H9 (cell line): Measurements from ENCODE around the gene ATP1A2. TPM values are rescaled to one million over a fixed set of nuclear protein-coding genes. Genes with fewer than 3 reads are reported as not detected.

Experiments used
- DNase-seq: peaks from one replicate; pipeline ENCODE4 v3.0.0-alpha.2; 2017
- H2AFZ ChIP-seq: one replicate; pipeline ENCODE4 v1.6.1; 2013; ENCODE audit warnings: mild to moderate bottlenecking, low read length, control low read depth, moderate library complexity
- H2AK5ac ChIP-seq: 2 replicates; pipeline ENCODE4 v1.6.1; 2013; ENCODE audit warnings: low read length, control low read depth, mixed read lengths; ENCODE audit not compliant: insufficient read length
- H2BK120ac ChIP-seq: one replicate; pipeline ENCODE4 v1.6.1; 2013; ENCODE audit warnings: low read depth, mild to moderate bottlenecking, low read length, control low read depth, inconsistent platforms; ENCODE audit not compliant: poor library complexity, severe bottlenecking
- H2BK12ac ChIP-seq: 2 replicates; pipeline ENCODE4 v1.6.1; 2013; ENCODE audit warnings: low read length, control low read depth, mixed read lengths, low read depth; ENCODE audit not compliant: insufficient read length
- H2BK15ac ChIP-seq: 2 replicates; pipeline ENCODE4 v1.6.1; 2013; ENCODE audit warnings: low read depth, low read length, control low read depth
- H2BK20ac ChIP-seq: one replicate; pipeline ENCODE4 v1.6.1; 2013; ENCODE audit warnings: low read depth, mild to moderate bottlenecking, low read length, control low read depth, inconsistent platforms; ENCODE audit not compliant: poor library complexity, severe bottlenecking
- H2BK5ac ChIP-seq: 2 replicates; pipeline ENCODE4 v1.6.1; 2013; ENCODE audit warnings: low read length, control low read depth, mixed read lengths; ENCODE audit not compliant: insufficient read length
- H3K14ac ChIP-seq: 2 replicates; pipeline ENCODE4 v1.6.1; 2013; ENCODE audit warnings: low read length, control low read depth; ENCODE audit not compliant: insufficient read depth
- H3K18ac ChIP-seq: 2 replicates; pipeline ENCODE4 v1.6.1; 2013; ENCODE audit warnings: low read depth, mild to moderate bottlenecking, mixed read lengths, low read length, control low read depth; ENCODE audit not compliant: insufficient read length
- H3K23ac ChIP-seq: 2 replicates; pipeline ENCODE4 v1.6.1; 2013; ENCODE audit warnings: low read length, control low read depth, mixed read lengths, low read depth; ENCODE audit not compliant: insufficient read length
- H3K23me2 ChIP-seq: 2 replicates; pipeline ENCODE4 v1.6.1; 2013; ENCODE audit warnings: low read depth, mild to moderate bottlenecking, mixed read lengths, low read length, control low read depth; ENCODE audit not compliant: insufficient read length, poor library complexity, severe bottlenecking
- H3K27ac ChIP-seq: 2 replicates; pipeline ENCODE4 v1.5.1; 2013; ENCODE audit warnings: low read length, control low read depth, mixed read lengths, low read depth; ENCODE audit not compliant: insufficient read length
- H3K27me3 ChIP-seq: 2 replicates; pipeline ENCODE4 v1.6.1; 2013; ENCODE audit warnings: low read length, control low read depth, inconsistent platforms; ENCODE audit not compliant: insufficient read depth
- H3K4ac ChIP-seq: 2 replicates; pipeline ENCODE4 v1.6.1; 2013; ENCODE audit warnings: low read depth, mild to moderate bottlenecking, control low read depth, inconsistent platforms, low read length, moderate library complexity
- H3K4me1 ChIP-seq: 2 replicates; pipeline ENCODE4 v1.6.1; 2013; ENCODE audit warnings: low read length, control low read depth, inconsistent platforms; ENCODE audit not compliant: insufficient read depth
- H3K4me2 ChIP-seq: 2 replicates; pipeline ENCODE4 v1.6.1; 2013; ENCODE audit warnings: low read length, control low read depth, mixed read lengths; ENCODE audit not compliant: insufficient read length, insufficient read depth
- H3K56ac ChIP-seq: 2 replicates; pipeline ENCODE4 v1.6.1; 2013; ENCODE audit warnings: low read depth, mild to moderate bottlenecking, mixed read lengths, low read length, control low read depth; ENCODE audit not compliant: insufficient read length
- H3K79me1 ChIP-seq: 2 replicates; pipeline ENCODE4 v1.6.1; 2013; ENCODE audit warnings: low read depth, mild to moderate bottlenecking, moderate library complexity, low read length, control low read depth, inconsistent platforms; ENCODE audit not compliant: insufficient read depth, poor library complexity, severe bottlenecking
- H3K79me2 ChIP-seq: 2 replicates; pipeline ENCODE4 v1.6.1; 2013; ENCODE audit warnings: low read length, control low read depth, inconsistent platforms; ENCODE audit not compliant: insufficient read depth
- H3K9ac ChIP-seq: 2 replicates; pipeline ENCODE4 v1.6.1; 2013; ENCODE audit warnings: low read length, control low read depth, mixed read lengths; ENCODE audit not compliant: insufficient read length; ENCODE audit errors: extremely low read depth
- H3K9me3 ChIP-seq: one replicate; pipeline ENCODE4 v1.6.1; 2013; ENCODE audit warnings: low read depth, low read length, inconsistent platforms; ENCODE audit not compliant: control insufficient read depth
- H3T11ph ChIP-seq: one replicate; pipeline ENCODE4 v1.6.1; 2013; ENCODE audit warnings: mild to moderate bottlenecking, low read length, control low read depth, inconsistent platforms
- H4K20me1 ChIP-seq: one replicate; pipeline ENCODE4 v1.6.1; 2013; ENCODE audit not compliant: control insufficient read depth, insufficient read length, insufficient read depth
- H4K5ac ChIP-seq: 2 replicates; pipeline ENCODE4 v1.6.1; 2013; ENCODE audit warnings: low read depth, mild to moderate bottlenecking, mixed read lengths, low read length, control low read depth; ENCODE audit not compliant: insufficient read length
- H4K8ac ChIP-seq: replicated peaks from 2 replicates; pipeline ENCODE4 v1.6.1; 2013; ENCODE audit warnings: low read length, control low read depth, mixed read lengths, low read depth; ENCODE audit not compliant: insufficient read length
- H4K91ac ChIP-seq: 2 replicates; pipeline ENCODE4 v1.6.1; 2013; ENCODE audit warnings: low read depth, mild to moderate bottlenecking, moderate library complexity, mixed read lengths, low read length, control low read depth; ENCODE audit not compliant: insufficient read length
- H3K27ac Mint-ChIP-seq, 3 experiments: 2 replicates in 2 of 3; 3 replicates in 1 of 3; pipeline ENCODE4 v1.8.0; 2020 to 2021; ENCODE audit warnings: mixed read lengths in 3 of 3, mild to moderate bottlenecking in 1 of 3, moderate library complexity in 1 of 3
- H3K27me3 Mint-ChIP-seq: 2 replicates; pipeline ENCODE4 v1.8.0; 2021; ENCODE audit warnings: low read depth, mild to moderate bottlenecking, moderate library complexity, mixed read lengths
- H3K36me3 Mint-ChIP-seq, 3 experiments: 2 replicates in 2 of 3; 3 replicates in 1 of 3; pipeline ENCODE4 v1.8.0; 2020 to 2021; ENCODE audit warnings: low read depth in 3 of 3, mixed read lengths in 3 of 3; ENCODE audit not compliant: insufficient read depth in 1 of 3
- H3K4me1 Mint-ChIP-seq, 2 experiments: 2 replicates each; pipeline ENCODE4 v1.8.0; 2020; ENCODE audit warnings: mixed read lengths in 2 of 2
- H3K4me3 Mint-ChIP-seq, 2 experiments: 2 replicates in 1 of 2; 3 replicates in 1 of 2; pipeline ENCODE4 v1.8.0; 2020 to 2021; ENCODE audit warnings: mild to moderate bottlenecking in 2 of 2, mixed read lengths in 2 of 2, moderate library complexity in 1 of 2
- H3K9me3 Mint-ChIP-seq, 2 experiments: 2 replicates in 1 of 2; 3 replicates in 1 of 2; pipeline ENCODE4 v1.8.0; 2020; ENCODE audit warnings: mild to moderate bottlenecking in 2 of 2, mixed read lengths in 2 of 2, moderate library complexity in 1 of 2
- CTCF ChIP-seq: fragments of 200-600 bp; sonication (generic); conservative IDR thresholded peaks from 3 replicates; pipeline ENCODE4 v1.8.0; 2021; ENCODE audit warnings: antibody characterized with exemption, mild to moderate bottlenecking
- WGBS: extraction: QIAGEN DNeasy Blood & Tissue Kit; methylation state at CpG from one replicate; pipeline ENCODE4 v1.1.7; 2013; ENCODE audit warnings: missing lambda C conversion rate, low lambda C conversion rate, mixed read lengths; ENCODE audit not compliant: insufficient read length; ENCODE audit errors: extremely low coverage; 5-methylcytosine and 5-hydroxymethylcytosine counted together
- total RNA-seq: library from RNA; stranded (reverse); gene quantifications from 2 replicates; pipeline ENCODE4 v1.2.1, GENCODE V29; 2021

The ATP1A2 gene
- total RNA-seq, 1 experiment from 2014 or later, result 3.0 TPM

GRCh38 chr1:160156361-160156760, 40.8 kb downstream of the ATP1A2 start:
- Histone ChIP-seq H2AFZ (no peak overlapping the region), H3K79me1 (no peaks in the 10 kb centered on the region), H4K8ac (no peak overlapping the region), H2BK5ac (no peak overlapping the region), H4K91ac (no peak overlapping the region), H3K4me1 (no peaks in the 10 kb centered on the region), H4K5ac (no peak overlapping the region), H3K23ac (no peak overlapping the region), H3K27me3 (no peaks in the 10 kb centered on the region), H2BK12ac (no peak overlapping the region), H2BK15ac (no peak overlapping the region), H2AK5ac (no peak overlapping the region), H3K56ac (no peak overlapping the region), H3K27ac (no peak overlapping the region), H3K4ac (no peak overlapping the region), H3K9me3 (no peaks in the 10 kb centered on the region), H3K4me2 (no peak overlapping the region), H3K9ac (no peak overlapping the region), H3K79me2 (no peaks in the 10 kb centered on the region), H3K18ac (no peak overlapping the region), H2BK20ac (no peak overlapping the region), H4K20me1 (no peaks in the 10 kb centered on the region), H2BK120ac (no peak overlapping the region), H3T11ph (no peak overlapping the region), H3K14ac (no peak overlapping the region), H3K23me2 (no peaks in the 10 kb centered on the region)
- H3K27me3 Mint-ChIP-seq, result peaks cover 6% of the 10 kb centered on the region
- no peaks in the 10 kb centered on the region for H3K36me3 Mint-ChIP-seq
- no peaks in the 10 kb centered on the region for H3K9me3 Mint-ChIP-seq
- no CpG with 5 or more reads among the region's 5 CpGs for WGBS
- H3K4me1 Mint-ChIP-seq, result no peaks in the 10 kb centered on the region
- H3K27ac Mint-ChIP-seq, result peak overlapping the region in 1 of 3 experiments; percentile 32; a peak in 1 of 7 replicates
- H3K4me3 Mint-ChIP-seq, result no peak overlapping the region
- no peak for TF ChIP-seq CTCF
- no peak for DNase-seq
